OCI-LY3 (cell line): ENCODE measurements around the gene CEP70.
"Not testable (repeated sequence)": the region's sequence is repeated elsewhere in the genome, so short reads cannot be mapped to it uniquely, and the experiment has no call there.

Experiments
- H2AFZ ChIP-seq: fragments of 200-600, 300-600 bp; shearing (Covaris generic); 2 replicates; pipeline ENCODE4 v1.6.0; 2014; ENCODE audit warnings: antibody characterized with exemption, low read depth, low read length
- H3K27ac ChIP-seq: fragments of 200-600, 300-600 bp; sonication (generic); 2 replicates; pipeline ENCODE4 v1.5.1; 2014; ENCODE audit warnings: mild to moderate bottlenecking, low read length, moderate library complexity, mixed read lengths
- H3K27me3 ChIP-seq: fragments of 200-600, 300-600 bp; sonication (generic); 2 replicates; pipeline ENCODE4 v1.6.1; 2014; ENCODE audit warnings: low read depth, low read length, mixed read lengths
- H3K36me3 ChIP-seq: fragments of 200-600, 300-600 bp; sonication (generic); replicated peaks from 2 replicates; pipeline ENCODE3; 2014; ENCODE audit warnings: low read depth, low read length, mixed read lengths
- H3K4me1 ChIP-seq: fragments of 300-600, 200-600 bp; sonication (generic); 2 replicates; pipeline ENCODE4 v1.6.1; 2014; ENCODE audit warnings: low read length, mixed read lengths
- H3K4me2 ChIP-seq: fragments of 200-600, 300-600 bp; sonication (generic); 2 replicates; pipeline ENCODE4 v1.6.1; 2014; ENCODE audit warnings: low read length, mixed read lengths
- H3K4me3 ChIP-seq: fragments of 300-600, 200-600 bp; sonication (generic); 2 replicates; pipeline ENCODE4 v1.5.1; 2014; ENCODE audit warnings: antibody characterized with exemption, mild to moderate bottlenecking, low read length, moderate library complexity
- H3K79me2 ChIP-seq: fragments of 300-600, 200-600 bp; shearing (Covaris generic); 2 replicates; pipeline ENCODE4 v1.6.1; 2014; ENCODE audit warnings: mild to moderate bottlenecking, low read length, mixed read lengths
- H3K9ac ChIP-seq: fragments of 300-600, 200-600 bp; shearing (Covaris generic); 2 replicates; pipeline ENCODE4 v1.6.0; 2014; ENCODE audit warnings: mild to moderate bottlenecking, low read length, moderate library complexity
- H3K9me3 ChIP-seq: fragments of 200-600, 300-600 bp; shearing (Covaris generic); 2 replicates; pipeline ENCODE4 v1.6.1; 2014; ENCODE audit warnings: low read length, mixed read lengths; ENCODE audit not compliant: insufficient read depth
- H4K20me1 ChIP-seq: fragments of 200-600, 300-600 bp; sonication (generic); 2 replicates; pipeline ENCODE4 v1.6.1; 2016; ENCODE audit warnings: low read length, mixed read lengths; ENCODE audit not compliant: insufficient read depth
- CTCF ChIP-seq: fragments of 200-600, 300-600 bp; sonication (generic); IDR thresholded peaks from 2 replicates; pipeline ENCODE4 v1.5.1; 2014; ENCODE audit warnings: antibody characterized with exemption, low read length, low read depth
- EZH2phosphoT487 ChIP-seq: fragments of 200-600 bp; shearing (Covaris generic); IDR thresholded peaks from 2 replicates; pipeline ENCODE4 v1.6.1; 2018; ENCODE audit warnings: antibody characterized with exemption, mixed run types, low read depth

CEP70 gene

GRCh38 chr3:138494607-138494929, 99.5 kb downstream of the CEP70 start:
- no peaks in the 10 kb centered on the region for H3K36me3 ChIP-seq
- H3K27ac ChIP-seq: no peak overlapping the region
- no peak overlapping the region for H3K4me2 ChIP-seq
- no peaks in the 10 kb centered on the region for H3K9me3 ChIP-seq
- no peak overlapping the region for H3K9ac ChIP-seq
- no peak overlapping the region for H3K4me3 ChIP-seq
- H4K20me1 ChIP-seq: no peaks in the 10 kb centered on the region
- H3K4me1 ChIP-seq: no peaks in the 10 kb centered on the region
- H2AFZ ChIP-seq: no peak overlapping the region
- no peaks in the 10 kb centered on the region for H3K79me2 ChIP-seq
- H3K27me3 ChIP-seq: no peaks in the 10 kb centered on the region
- TF ChIP-seq CTCF: no peak
- TF ChIP-seq EZH2phosphoT487: no peak

GRCh38 chr3:138493804-138494606, 100.1 kb downstream of the CEP70 start:
- no peak overlapping the region for H2AFZ ChIP-seq
- no peaks in the 10 kb centered on the region for H3K4me1 ChIP-seq
- no peak overlapping the region for H3K27ac ChIP-seq
- TF ChIP-seq EZH2phosphoT487 (no peak), CTCF (no peak)
- H3K9me3 ChIP-seq: no peaks in the 10 kb centered on the region
- H3K79me2 ChIP-seq: no peaks in the 10 kb centered on the region
- no peaks in the 10 kb centered on the region for H3K36me3 ChIP-seq
- no peak overlapping the region for H3K4me2 ChIP-seq
- H3K9ac ChIP-seq: no peak overlapping the region
- no peaks in the 10 kb centered on the region for H3K27me3 ChIP-seq
- no peaks in the 10 kb centered on the region for H4K20me1 ChIP-seq
- H3K4me3 ChIP-seq: no peak overlapping the region

DNA sequence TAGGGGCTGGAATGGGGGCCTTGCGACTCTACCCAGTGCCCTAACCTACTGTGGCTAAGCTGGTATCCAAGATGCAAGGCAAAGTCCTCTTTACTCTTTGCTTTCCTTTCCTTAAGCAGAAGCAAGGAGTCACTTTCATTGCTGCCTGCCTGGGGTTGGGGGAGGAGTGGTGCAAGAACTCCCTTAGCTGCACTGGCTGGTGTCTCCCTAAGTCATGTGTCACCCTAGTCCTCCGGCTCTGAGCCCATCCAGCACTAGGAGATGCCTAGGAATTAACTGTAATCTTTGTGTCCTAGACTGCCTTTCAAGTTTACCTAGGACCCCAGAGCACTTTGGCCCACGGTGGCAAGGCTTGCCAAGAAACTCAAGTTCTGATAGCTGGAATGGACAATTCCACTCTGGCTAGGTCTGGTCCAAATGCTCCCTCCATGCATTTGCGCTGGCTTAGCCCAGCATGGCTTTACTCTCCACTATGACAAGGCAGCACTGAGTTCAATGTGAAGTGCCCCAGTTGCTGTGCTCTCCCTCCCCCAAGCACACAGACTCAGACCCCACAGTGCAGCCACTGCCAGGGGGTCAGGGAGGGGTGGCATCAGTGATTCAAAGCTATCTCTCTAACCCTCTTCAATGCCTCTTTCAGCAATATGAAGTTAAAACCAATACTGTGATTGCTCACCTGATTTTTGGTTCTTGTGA, 100.9 kb downstream of the CEP70 start:
- Histone ChIP-seq H3K79me2 (no peaks in the 10 kb centered on the region), H3K4me3 (no peak overlapping the region), H3K4me2 (no peak overlapping the region), H3K27me3 (no peaks in the 10 kb centered on the region), H3K36me3 (no peaks in the 10 kb centered on the region), H3K4me1 (no peaks in the 10 kb centered on the region), H3K9me3 (no peaks in the 10 kb centered on the region), H3K9ac (no peak overlapping the region), H4K20me1 (no peaks in the 10 kb centered on the region), H2AFZ (no peak overlapping the region), H3K27ac (no peak overlapping the region)
- no peak for TF ChIP-seq EZH2phosphoT487
- TF ChIP-seq CTCF: no peak

DNA sequence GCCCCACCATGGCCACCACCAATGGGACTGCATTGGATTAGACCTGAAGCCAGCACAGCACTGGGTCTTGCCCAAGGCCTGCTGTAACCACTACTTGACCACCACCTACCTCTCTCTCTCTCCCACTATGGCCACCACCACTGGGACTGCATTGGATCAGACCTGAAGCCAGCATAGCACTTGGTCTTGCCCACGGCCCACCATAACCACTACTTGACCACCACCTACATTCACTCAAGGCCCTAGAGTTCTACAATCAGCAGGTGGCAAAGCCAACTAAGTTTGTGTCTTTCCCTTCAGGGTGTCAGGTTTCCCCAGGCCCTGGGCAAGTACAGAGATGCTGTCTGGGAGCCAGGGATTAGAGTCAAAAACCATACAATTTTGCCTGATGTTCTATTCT, 102.1 kb downstream of the CEP70 start:
- no peak overlapping the region for H3K4me3 ChIP-seq
- no peaks in the 10 kb centered on the region for H3K9me3 ChIP-seq
- TF ChIP-seq EZH2phosphoT487 (no peak), CTCF (no peak)
- H3K27me3 ChIP-seq: no peaks in the 10 kb centered on the region
- H4K20me1 ChIP-seq: no peaks in the 10 kb centered on the region
- H3K79me2 ChIP-seq: no peaks in the 10 kb centered on the region
- H3K4me2 ChIP-seq: no peak overlapping the region
- H3K36me3 ChIP-seq: no peaks in the 10 kb centered on the region
- H3K9ac ChIP-seq: no peak overlapping the region
- no peak overlapping the region for H2AFZ ChIP-seq
- no peak overlapping the region for H3K27ac ChIP-seq
- H3K4me1 ChIP-seq: no peaks in the 10 kb centered on the region

DNA sequence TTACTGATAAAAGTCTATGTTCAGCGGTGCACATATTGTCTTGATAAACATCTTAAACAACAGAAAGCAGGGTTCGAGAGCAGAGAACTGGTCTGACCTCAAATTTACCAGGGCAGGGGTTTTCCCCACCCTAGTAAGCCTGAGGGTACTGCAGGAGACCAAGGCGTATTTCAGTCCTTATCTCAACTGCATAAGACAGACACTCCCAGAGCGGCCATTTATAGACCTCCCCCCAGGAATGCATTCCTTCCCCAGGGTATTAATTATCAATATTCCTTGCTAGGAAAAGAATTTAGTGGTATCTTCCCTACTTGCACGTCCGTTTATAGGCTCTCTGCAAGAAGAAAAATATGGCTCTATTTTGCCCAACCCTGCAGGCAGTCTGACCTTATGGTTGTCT, 107.5 kb downstream of the CEP70 start:
- H4K20me1 ChIP-seq, H3K9me3 ChIP-seq, H3K36me3 ChIP-seq, H3K79me2 ChIP-seq, H3K4me1 ChIP-seq, H3K27ac ChIP-seq, H2AFZ ChIP-seq, H3K27me3 ChIP-seq, H3K4me2 ChIP-seq, H3K4me3 ChIP-seq, H3K9ac ChIP-seq: not testable (repeated sequence)

DNA sequence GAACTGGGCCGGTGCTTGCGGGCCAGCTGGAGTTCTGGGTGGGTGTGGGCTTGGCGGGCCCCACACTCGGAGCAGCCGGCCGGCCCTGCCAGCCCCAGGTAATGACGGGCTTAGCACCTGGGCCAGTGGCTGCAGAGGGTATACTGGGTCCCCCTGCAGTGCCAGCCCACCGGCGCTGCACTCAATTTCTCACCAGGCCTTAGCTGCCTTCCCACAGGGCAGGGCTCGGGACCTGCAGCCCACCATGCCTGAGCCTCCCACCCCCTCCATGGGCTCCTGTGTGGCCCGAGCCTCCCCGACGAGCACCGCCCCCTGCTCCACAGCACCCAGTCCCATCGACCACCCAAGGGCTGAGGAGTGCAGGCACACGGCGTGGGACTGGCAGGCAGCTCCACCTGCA, 109.4 kb downstream of the CEP70 start:
- H3K4me3 ChIP-seq, H3K4me2 ChIP-seq, H3K27ac ChIP-seq, H3K4me1 ChIP-seq, H3K79me2 ChIP-seq, H3K36me3 ChIP-seq, H2AFZ ChIP-seq, H3K9me3 ChIP-seq, H4K20me1 ChIP-seq, H3K27me3 ChIP-seq, H3K9ac ChIP-seq: not testable (repeated sequence)
